KOPT-K1 (cell line): Measurements from ENCODE around the gene ATP4B.

ENCODE experiments used
- H3K27ac ChIP-seq: fragments of 200-600 bp; sonication (generic); 2 replicates; pipeline ENCODE4 v1.5.1; 2016; ENCODE audit warnings: antibody characterized with exemption, mild to moderate bottlenecking, low read depth, low read length; ENCODE audit not compliant: poor library complexity, severe bottlenecking
- H3K36me3 ChIP-seq: fragments of 200-600 bp; sonication (generic); 2 replicates; pipeline ENCODE4 v1.5.1; 2017; ENCODE audit warnings: antibody characterized with exemption, mild to moderate bottlenecking, low read length, moderate library complexity; ENCODE audit not compliant: insufficient read depth
- H3K9me3 ChIP-seq: fragments of 200-600 bp; sonication (generic); 2 replicates; pipeline ENCODE4 v1.5.1; 2017; ENCODE audit warnings: antibody characterized with exemption, low read length, mild to moderate bottlenecking; ENCODE audit not compliant: insufficient read depth, poor library complexity, severe bottlenecking

Gene ATP4B

GRCh38 chr13:113663934-113664333, 5.9 kb upstream of the ATP4B start:
- Histone ChIP-seq H3K9me3 (peaks cover 18% of the 10 kb centered on the region), H3K36me3 (no peaks in the 10 kb centered on the region), H3K27ac (no peak overlapping the region)

DNA sequence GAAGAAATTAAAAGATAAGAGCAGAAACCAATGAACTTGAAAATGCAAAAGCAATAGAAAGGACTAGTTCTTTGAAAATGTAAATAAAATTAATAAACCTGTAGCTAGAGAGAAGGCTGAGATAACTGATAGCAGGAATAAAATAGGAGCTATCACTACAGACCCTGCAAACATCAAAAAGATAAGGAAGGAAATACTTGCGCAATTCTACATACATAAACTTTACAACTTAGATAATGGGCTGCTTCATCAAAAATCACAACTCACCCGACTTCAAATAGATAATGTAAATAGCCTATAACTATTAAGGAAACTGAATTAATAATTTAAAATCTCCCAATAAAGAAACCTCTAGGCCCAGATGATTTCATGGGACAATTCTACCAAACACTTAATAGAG, 3.5 kb upstream of the ATP4B start:
- no peak overlapping the region for H3K27ac ChIP-seq
- H3K36me3 ChIP-seq = no peaks in the 10 kb centered on the region
- H3K9me3 ChIP-seq = peaks cover 18% of the 10 kb centered on the region

- Histone ChIP-seq H3K27ac (no peak overlapping the region), H3K9me3 (peaks cover 18% of the 10 kb centered on the region), H3K36me3 (no peaks in the 10 kb centered on the region)
Measured at GRCh38 chr13:113660066-113660465, 2.1 kb upstream of the ATP4B start.

GRCh38 chr13:113659337-113659736, 1.3 kb upstream of the ATP4B start:
- Histone ChIP-seq H3K27ac (no peak overlapping the region), H3K36me3 (no peaks in the 10 kb centered on the region), H3K9me3 (peaks cover 18% of the 10 kb centered on the region)

DNA sequence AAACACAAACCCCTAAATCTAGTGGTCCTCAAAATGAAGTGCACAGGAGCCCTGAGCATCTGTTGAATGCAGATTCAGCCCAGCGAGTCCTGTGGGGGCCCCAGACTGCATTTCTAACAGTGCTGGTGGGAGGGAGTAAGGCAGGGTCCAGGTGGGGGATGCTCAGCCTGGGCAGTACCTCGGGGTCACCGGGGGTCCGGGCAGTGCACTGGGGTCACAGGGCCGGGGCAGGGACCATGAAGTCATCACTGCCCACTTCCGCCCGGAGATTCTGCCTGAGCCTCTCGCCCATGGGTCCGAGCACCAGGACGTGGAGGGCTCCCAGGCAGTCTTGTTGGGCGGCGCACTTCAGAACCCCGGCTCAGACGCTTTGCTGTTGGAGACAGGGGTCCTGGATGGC, 838 bp upstream of the ATP4B start:
- Histone ChIP-seq H3K9me3 (peaks cover 18% of the 10 kb centered on the region), H3K36me3 (no peaks in the 10 kb centered on the region)

DNA sequence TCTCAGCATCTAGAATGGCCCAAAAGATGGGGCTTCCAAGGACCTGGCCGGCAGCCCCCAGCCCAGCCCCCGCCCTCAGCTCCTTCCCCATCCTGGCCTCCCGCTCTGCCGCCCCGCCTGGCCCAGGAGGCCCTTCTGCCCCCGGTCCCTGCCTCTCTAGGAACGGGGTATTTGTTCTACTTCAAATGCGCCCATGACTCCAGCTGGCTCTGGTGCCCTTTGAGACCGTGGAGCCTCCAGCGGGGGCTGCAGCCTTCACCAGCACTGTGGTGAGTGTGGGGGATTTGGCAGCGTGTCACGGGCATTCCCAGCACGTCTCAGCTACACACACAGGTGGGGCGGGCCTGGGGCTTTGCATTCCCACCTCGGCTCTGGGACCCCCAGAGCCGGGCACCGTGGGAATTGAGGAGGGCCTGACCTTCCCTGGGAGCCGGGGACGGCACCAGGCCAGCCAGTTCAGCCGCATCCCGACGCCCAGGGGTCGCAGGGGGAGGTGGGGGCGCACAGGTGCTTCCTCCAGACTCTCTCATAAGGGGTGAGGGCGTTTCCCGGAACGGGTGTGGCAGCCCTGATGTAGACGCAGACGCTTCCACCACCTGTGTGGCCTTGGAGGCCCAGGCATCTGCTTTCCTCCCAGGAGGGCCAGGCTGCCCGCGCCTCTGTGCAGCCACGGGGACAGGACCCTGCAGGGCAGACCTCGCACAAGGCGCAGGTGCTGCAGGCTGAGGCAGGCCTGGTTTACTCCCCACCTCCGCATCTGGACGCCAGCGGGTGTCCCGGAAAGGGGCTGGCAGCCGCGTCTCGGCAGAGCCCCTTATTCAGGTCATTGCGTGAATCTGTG, 947 bp downstream of the ATP4B start:
- H3K27ac ChIP-seq = no peak overlapping the region
- peaks cover 17% of the 10 kb centered on the region for H3K9me3 ChIP-seq

More for the DNA sequence above, 838 bp upstream of the ATP4B start:
- H3K27ac ChIP-seq = no peak overlapping the region

DNA sequence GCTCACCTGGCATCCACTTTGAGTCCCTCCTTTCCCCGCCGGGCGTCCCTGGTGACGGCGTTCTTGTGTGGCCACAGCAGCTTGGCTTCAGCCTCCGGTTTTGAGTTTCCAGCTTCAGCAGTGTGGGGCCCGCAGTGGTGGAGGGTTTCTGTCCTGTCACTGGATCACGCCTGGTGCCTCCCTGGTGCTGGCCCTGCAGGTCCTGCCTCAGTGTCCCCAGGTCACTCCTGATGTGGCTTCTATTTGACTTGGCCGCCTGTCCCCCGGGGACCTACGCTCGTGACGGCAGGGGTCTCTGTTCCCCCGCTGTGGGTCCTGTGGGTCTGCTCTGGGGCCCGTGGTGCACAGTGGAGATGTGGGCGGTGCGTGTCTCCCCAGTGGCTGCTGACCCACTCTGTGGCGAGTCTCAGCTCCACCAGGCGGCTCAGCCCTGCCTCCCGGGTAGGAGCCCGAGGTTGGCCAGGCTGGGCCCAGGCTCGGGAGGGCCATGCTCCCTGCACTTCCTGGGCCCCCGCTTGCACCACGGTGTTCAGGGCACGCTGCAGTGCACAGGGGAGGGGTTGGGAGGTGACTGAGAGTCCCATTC, 1.9 kb downstream of the ATP4B start:
- H3K36me3 ChIP-seq = no peaks in the 10 kb centered on the region
- peaks cover 7% of the 10 kb centered on the region for H3K9me3 ChIP-seq
- no peak overlapping the region for H3K27ac ChIP-seq

More for the DNA sequence above, 947 bp downstream of the ATP4B start:
- no peaks in the 10 kb centered on the region for H3K36me3 ChIP-seq

- Histone ChIP-seq H3K9me3 (peaks cover under 1% of the 10 kb centered on the region), H3K36me3 (no peaks in the 10 kb centered on the region), H3K27ac (no peak overlapping the region)
Measured at GRCh38 chr13:113655346-113656002, 2.5 kb downstream of the ATP4B start.

GRCh38 chr13:113654591-113655345, 3.2 kb downstream of the ATP4B start:
- no peak overlapping the region for H3K27ac ChIP-seq
- no peaks in the 10 kb centered on the region for H3K36me3 ChIP-seq
- no peaks in the 10 kb centered on the region for H3K9me3 ChIP-seq

GRCh38 chr13:113654175-113654560, 3.8 kb downstream of the ATP4B start:
- Histone ChIP-seq H3K9me3 (no peaks in the 10 kb centered on the region), H3K27ac (no peak overlapping the region), H3K36me3 (peaks cover 2% of the 10 kb centered on the region; the same call in 1 of the 2 replicates)

- Histone ChIP-seq H3K27ac (no peak overlapping the region), H3K36me3 (peaks cover 5% of the 10 kb centered on the region; the same call in 1 of the 2 replicates), H3K9me3 (no peaks in the 10 kb centered on the region)
Measured at GRCh38 chr13:113653264-113654174, 4.5 kb downstream of the ATP4B start.

DNA sequence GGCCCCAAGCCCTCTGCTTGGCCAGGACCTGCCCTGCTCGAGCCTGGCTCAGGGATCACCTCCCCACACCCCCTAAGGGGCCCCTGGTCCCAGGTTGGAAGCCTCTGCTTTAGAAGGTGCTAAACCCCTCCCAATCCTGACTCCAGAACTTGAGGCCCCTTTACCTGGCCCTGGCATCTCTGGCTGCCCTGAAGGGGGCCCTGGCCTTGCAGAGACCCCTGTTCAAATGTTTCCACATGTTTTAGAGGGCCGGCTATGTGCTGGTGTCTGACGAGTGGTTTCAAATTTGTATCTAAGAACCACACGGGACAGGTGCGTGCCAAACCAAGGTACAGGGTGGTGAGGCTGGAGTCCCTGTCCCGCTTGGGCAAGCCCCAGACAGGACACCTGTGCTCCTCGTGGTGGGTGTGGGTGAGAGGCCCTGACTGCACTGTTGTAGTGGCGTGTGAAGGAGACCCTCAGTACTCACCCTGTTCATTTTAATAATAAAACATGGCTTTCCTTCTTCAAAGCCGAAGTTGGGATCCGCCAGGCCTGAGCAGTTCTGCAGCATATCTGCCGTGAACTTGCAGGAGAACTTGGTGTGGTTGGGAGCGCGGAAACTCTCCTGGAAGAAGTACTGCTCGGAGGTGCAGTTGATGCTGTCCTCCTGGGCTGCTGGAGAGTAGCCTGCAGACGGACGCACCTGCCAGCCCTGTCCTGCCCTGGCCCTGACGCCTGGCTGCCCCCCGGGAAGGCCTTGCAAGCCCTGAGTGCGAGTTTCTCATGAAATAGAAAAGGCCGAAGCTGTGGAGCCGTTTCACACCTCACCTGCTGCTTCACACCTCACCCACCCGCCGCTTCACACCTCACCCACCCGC, 5.4 kb downstream of the ATP4B start:
- no peak overlapping the region for H3K27ac ChIP-seq
- no peaks in the 10 kb centered on the region for H3K9me3 ChIP-seq
- peaks cover 13% of the 10 kb centered on the region; the same call in 1 of the 2 replicates for H3K36me3 ChIP-seq
